HG03520 (cell line): ENCODE measurements around the gene RPS6KC1.
"Not testable (repeated sequence)": the region's sequence is repeated elsewhere in the genome, so short reads cannot be mapped to it uniquely, and the experiment has no call there.

Experiments
- ATAC-seq: cut with Tn5 transposase; IDR thresholded peaks from one replicate; pipeline ENCODE4 v1.9.1; 2021; ENCODE audit warnings: mild to moderate bottlenecking, moderate library complexity; ENCODE audit not compliant: unreplicated experiment

RPS6KC1 gene

GRCh38 chr1:213273546-213273945 is 222.5 kb downstream of the RPS6KC1 start:
- ATAC-seq: no peak

- ATAC-seq: no peak
Observed at GRCh38 chr1:213274140-213274539, 223.1 kb downstream of the RPS6KC1 start.

GRCh38 chr1:213275293-213275692 is 224.3 kb downstream of the RPS6KC1 start:
- ATAC-seq: no peak

DNA sequence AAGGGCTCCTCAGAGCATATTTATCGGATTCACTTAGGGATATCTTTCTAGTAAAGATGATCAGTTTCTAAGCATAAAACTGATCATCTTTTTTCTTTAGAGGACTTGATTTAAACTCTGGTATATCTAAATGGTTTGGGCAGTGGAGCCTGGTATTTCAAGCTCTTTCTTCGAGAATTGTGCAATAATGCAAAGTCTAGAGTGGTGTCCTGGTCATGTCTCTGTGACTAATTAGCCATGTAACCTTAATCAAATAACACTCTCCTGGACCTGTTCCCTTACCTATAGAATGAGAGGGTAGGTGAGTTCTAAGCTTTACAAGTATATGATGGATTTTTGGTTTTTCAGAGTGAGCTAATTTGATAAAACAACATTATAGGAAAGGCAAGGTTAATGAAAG is 225.2 kb downstream of the RPS6KC1 start:
- no peak for ATAC-seq

DNA sequence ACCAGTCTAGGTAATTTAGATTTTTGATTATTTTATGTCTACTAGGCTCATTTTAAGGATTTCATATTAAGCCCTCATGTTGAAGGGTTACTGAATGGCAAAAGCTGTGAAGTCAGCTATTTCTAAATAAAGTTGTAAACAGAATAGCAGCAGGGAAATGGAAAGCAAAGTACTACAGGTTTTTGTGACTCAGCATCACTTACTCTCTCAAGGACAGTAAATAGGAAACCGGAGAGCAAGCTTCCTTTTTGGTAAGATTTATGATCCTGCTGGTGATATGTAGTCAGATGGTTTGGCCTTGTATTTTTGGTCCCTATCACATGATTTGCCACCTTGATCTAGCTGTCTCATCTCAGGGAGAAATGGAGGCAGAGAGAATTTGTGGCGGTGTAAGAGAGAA is 226.0 kb downstream of the RPS6KC1 start:
- no peak for ATAC-seq

DNA sequence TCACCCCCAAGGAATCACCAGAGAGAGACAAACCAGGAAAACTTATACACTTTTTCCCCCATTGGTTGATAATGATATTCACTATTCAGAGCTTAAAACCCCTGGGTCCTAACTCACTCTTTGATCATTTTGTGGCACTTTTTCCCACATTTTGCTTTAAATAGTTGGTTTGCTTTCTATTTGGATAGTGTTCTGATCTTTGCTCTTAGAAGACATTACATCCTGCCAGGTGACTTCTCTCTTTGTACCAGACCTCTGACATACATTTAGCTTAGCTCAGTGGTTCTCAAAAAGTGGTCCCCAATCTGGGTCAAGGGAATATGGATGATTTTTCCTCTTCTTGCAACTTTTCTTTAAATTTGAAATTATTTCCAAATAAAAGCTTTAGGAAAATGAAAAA is 228.4 kb downstream of the RPS6KC1 start:
- ATAC-seq: no peak

- no peak for ATAC-seq
Observed at GRCh38 chr1:213281640-213282301, 230.7 kb downstream of the RPS6KC1 start.

GRCh38 chr1:213284626-213285025 is 233.6 kb downstream of the RPS6KC1 start:
- ATAC-seq: no peak

DNA sequence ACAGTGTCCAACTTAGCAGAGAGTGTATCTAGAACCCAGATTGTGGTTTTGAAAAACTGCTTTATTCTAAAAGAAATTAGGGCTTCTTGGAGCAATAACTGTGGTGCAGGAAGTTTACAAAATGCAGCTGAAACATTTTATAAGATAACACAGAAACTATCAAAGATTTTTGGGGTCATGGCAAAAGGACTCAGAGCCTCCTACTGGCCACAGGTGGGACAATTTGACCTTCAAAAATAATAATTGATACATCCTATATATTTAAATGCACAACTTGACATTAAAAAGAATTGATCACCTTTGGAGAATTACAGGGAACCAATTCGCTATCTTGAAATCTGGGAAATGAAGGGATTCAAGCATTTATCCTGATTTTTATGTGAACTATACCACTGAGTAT is 235.2 kb downstream of the RPS6KC1 start:
- ATAC-seq: no peak

GRCh38 chr1:213287987-213288386 is 236.9 kb downstream of the RPS6KC1 start:
- ATAC-seq: no peak

DNA sequence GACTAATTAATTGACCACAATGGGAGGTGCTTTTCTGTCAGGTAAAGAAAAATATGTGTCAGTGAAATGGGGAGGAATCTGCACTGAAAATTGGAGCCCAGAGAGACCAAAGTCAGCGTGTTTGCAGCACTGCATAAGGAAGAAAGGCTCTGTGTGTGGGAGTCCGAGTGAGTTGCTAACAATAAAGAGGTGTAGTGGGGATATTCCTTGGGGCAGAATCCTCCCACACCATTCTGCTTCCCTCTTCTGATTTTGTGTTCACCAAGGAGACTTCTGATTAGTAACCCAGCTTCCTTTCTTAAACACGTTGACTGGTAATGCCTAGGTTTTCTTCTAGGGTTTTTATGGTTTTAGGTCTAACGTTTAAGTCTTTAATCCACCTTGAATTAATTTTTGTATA is 240.5 kb downstream of the RPS6KC1 start:
- no peak for ATAC-seq

- ATAC-seq: no peak
Observed at GRCh38 chr1:213292614-213293013, 241.6 kb downstream of the RPS6KC1 start.

DNA sequence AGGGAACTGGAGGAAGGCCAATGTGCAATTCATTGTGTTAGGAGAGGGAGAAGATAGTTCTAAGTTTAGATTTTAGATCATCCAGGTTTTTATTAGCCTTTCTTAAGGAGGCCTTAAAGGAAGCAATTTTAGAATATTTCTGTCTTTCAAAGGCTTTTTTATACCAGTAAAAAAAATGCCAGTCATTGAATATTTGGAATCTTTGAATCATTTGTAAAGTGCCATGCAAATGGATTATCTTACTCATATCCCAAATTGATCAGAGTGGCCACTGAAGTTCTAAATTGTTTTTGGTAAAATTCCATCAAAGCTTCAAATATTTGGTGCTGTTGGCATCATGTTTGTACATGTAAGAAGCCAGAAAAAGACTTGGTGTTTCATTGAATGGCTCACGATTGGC is 244.8 kb downstream of the RPS6KC1 start:
- no peak for ATAC-seq

DNA sequence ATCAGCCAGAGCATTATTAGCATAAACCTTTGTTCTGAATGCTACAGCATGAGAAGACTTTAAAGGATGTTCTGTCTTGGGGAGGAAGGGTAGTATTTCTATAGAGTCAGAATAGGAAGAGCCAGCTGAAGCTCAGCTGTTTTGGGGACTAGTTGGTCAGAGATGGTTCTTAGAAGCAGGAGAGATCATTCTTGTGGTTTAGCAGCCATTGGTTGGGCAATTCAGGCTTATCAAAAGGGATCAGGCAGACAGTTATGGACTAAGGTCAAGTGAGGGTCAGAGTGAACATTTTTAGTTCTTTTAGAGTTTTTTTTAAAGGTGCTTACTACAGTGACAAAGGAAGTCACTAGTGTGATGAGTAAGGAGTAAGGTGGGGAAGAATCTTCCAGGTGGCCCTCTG is 245.5 kb downstream of the RPS6KC1 start:
- no peak for ATAC-seq

DNA sequence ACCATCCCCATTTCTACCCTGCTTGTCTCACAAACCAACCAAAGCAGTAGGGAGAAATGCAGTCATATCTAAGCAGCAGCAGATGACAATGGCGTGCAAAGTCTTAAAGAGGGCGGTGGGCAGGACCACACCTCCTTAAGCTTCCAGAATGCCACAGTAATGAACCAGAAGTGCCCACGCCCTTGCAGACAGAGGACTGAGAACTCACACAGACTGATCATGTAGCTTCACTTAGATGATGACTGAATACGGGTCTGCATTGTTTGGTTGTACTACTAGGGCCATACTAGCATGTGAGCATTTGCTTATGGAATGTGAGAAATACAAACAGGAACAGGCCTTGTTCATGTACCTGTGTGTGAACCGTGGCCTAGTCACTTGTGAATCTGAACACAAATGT is 246.0 kb downstream of the RPS6KC1 start:
- no peak for ATAC-seq

- ATAC-seq: no peak
Observed at GRCh38 chr1:213300433-213300832, 249.4 kb downstream of the RPS6KC1 start.

DNA sequence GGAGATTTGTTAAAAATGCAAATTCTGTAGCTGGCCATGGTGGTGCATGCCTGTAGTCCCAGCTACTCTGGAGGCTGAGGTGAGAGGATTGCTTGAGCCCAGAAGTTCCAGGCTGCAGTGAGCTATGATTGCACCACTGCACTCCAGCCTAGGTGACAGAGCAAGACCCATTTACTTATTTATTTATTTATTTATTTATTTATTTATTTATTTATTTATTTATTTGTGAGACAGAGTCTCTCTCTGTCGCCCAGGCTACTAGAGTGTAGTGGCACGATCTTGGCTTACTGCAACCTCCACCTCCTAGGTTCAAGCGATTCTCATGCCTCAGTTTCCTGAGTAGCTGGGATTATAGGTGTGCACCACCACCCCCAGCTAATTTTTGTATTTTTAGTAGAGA is 250.5 kb downstream of the RPS6KC1 start:
- ATAC-seq: not testable (repeated sequence)

DNA sequence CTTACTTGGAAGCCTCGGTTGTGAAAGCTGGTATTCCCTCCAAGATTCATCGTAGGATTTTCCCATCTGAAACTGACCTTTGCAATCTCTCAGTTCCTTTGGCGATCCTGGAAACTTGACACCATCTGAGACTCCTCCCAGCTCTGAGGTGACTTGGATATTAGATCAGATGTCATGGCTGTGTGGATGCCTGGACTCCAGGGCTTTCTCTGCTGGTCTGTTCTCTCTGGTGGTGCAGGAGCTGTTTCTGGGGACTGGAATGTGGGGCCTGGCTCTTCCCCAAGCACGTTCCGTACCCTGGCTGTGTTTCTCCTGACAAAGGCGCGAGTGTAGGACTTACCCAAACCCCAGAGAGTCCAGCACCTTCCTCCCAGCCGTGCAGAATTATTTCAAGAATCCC is 252.2 kb downstream of the RPS6KC1 start:
- no peak for ATAC-seq

- ATAC-seq: no peak
Observed at GRCh38 chr1:213315571-213315970, 264.5 kb downstream of the RPS6KC1 start.

DNA sequence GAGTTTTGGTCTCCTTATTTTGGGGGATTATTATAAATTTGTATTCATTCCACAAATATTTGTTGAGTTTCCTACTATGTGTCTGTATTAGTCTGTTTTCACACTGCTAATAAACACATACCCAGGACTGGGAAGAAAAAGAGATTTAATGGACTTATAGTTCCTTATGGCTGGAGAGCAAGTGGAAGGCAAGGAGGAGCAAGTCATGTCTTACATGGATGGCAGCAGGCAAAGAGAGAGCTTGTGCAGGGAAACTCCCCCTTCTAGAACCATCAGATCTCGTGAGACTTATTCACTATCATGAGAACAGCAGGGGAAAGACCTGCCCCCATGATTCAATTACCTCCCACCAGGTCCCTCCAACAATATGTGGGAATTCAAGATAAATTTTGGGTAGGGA is 267.4 kb downstream of the RPS6KC1 start:
- not testable (repeated sequence) for ATAC-seq

DNA sequence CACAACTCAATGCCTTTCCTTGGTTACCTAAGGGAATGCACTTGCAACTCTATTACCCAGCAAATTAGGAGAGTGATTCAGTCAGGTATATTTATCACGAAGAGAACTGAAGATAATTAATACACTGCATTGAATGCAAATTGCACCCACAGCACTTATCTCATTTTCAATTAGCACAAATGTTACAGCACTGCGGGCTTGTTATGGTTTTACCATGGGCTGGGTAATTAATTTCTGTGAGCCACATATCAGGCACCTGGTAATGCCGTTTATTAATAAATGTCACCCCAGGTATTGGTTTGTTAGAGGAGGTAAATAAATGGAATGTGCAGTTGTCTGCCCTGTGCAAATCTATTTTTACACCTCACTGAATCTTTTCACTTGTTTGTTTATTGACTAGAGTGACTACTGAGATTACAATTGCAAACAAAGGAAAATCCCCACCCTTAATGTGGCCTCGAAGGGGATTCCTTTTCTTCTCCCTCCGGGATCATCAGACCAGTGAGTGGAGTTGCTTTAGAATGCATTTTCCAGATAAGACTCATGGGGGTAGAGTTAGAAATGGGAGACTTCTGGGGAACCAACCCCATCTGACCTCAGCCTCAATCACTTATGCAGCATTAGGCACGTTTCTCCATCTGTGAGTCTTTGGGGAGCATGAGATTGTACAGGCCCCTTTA is 269.3 kb downstream of the RPS6KC1 start:
- ATAC-seq: no peak
